ENCODE data around the gene ABCC4. TPM values are rescaled to one million over a fixed set of nuclear protein-coding genes. Genes with fewer than 3 reads are reported as not detected.

The ABCC4 gene
- total and polyA plus RNA-seq, 2 donors (not counting 1 experiment from before 2014, with no cell fraction given), result 1.8 to 7.1 TPM

DNA sequence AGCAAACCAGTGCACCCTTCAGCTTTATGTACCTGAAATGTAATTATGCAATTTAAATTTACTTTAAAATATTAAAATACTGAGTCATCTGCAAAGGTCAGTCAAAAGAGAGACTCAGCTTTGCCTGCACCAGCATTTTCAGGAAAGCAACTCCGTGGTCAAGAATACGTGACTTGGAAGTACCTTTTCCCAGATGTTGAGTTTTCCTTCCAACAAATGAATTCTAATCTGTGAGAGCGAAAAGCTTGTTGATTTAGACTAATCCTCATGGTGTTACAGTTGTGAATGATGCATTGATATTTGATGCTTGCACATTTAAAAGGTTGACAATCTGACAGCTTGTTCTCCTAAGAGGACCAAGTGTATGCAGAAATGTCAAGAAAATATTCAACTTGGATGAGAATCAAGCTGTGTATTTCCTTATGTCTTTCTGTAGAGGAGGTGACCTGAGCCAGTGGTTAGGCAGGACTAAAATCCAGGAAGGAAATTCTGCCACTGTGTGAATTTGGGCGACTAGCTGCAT lies 270.4 kb downstream of the ABCC4 start:
- ChIA-PET CTCF (no interaction called here), POLR2A (no interaction called here)
- no peaks in the 10 kb centered on the region for H3K4me1 Mint-ChIP-seq
- H3K9ac ChIP-seq (ENCODE audit: low read length), result no peak overlapping the region
- H3K27me3 Mint-ChIP-seq, result no peaks in the 10 kb centered on the region
- H3K9me3 Mint-ChIP-seq (ENCODE audit: insufficient read depth), result no peaks in the 10 kb centered on the region
- no peak overlapping the region for H3K27ac Mint-ChIP-seq
- H3K9me3 ChIP-seq (ENCODE audit: control extremely low read depth in 1 of 3, control insufficient read depth in 2 of 3, insufficient read depth in 1 of 3, low read length in 2 of 3), result no peaks in the 10 kb centered on the region
- no peaks in the 10 kb centered on the region for H3K4me1 ChIP-seq (ENCODE audit: control insufficient read depth in 2 of 2, insufficient read depth in 2 of 2, low read length in 2 of 2)
- intact Hi-C loops (cut with micrococcal nuclease), result no loop called here
- 94% methylated on average over 3 of the region's 4 CpGs for WGBS (ENCODE audit: insufficient coverage)
- no peaks in the 10 kb centered on the region for H3K79me2 ChIP-seq (ENCODE audit: control insufficient read depth, insufficient read depth, low read length)
- H3K27me3 ChIP-seq (replicated peaks in 1 of 4; ENCODE audit: control extremely low read depth in 1 of 4, control insufficient read depth in 3 of 4, insufficient read depth in 4 of 4, low read length in 3 of 4), result no peaks in the 10 kb centered on the region
- no peak overlapping the region for H3K4me3 ChIP-seq (ENCODE audit: control extremely low read depth in 1 of 5, extremely low read depth in 1 of 5, insufficient read depth in 1 of 5, low read depth in 2 of 5, low read length in 4 of 5)
- no peak for DNase-seq
- H4K20me1 ChIP-seq (ENCODE audit: control insufficient read depth, insufficient read depth, low read length, poor library complexity, severe bottlenecking), result no peaks in the 10 kb centered on the region
- no peak for ATAC-seq (ENCODE audit: low read depth)
- no peak overlapping the region for H2AFZ ChIP-seq (ENCODE audit: insufficient read depth, low read depth, low read length, poor library complexity, severe bottlenecking)
- no peak overlapping the region for H3K4me3 Mint-ChIP-seq
- H3K36me3 ChIP-seq (replicated peaks in 1 of 2; ENCODE audit: control extremely low read depth in 1 of 2, control insufficient read depth in 1 of 2, extremely low read depth in 1 of 2, insufficient read depth in 2 of 2, low read length in 1 of 2), result no peaks in the 10 kb centered on the region
- no peak overlapping the region for H3K27ac ChIP-seq (ENCODE audit: low read length in 2 of 2)
- TF ChIP-seq EZH2 (IDR thresholded peaks at IDR 0.05; ENCODE audit: borderline replicate concordance, insufficient read depth, low read depth, low read length, poor library complexity, severe bottlenecking), result no peak
- TF ChIP-seq CTCF (IDR thresholded peaks at IDR 0.05), result no peak
- H3K4me2 ChIP-seq (replicated peaks; ENCODE audit: low read depth, low read length, poor library complexity, severe bottlenecking), result no peak overlapping the region

- ATAC-seq (ENCODE audit: low read depth), result no peak
- no peak for TF ChIP-seq CTCF (IDR thresholded peaks at IDR 0.05)
- no peak for TF ChIP-seq EZH2 (IDR thresholded peaks at IDR 0.05; ENCODE audit: borderline replicate concordance, insufficient read depth, low read depth, low read length, poor library complexity, severe bottlenecking)
- Histone ChIP-seq H2AFZ (ENCODE audit: insufficient read depth, low read depth, low read length, poor library complexity, severe bottlenecking) (no peak overlapping the region), H3K4me3 (ENCODE audit: control extremely low read depth in 1 of 5, extremely low read depth in 1 of 5, insufficient read depth in 1 of 5, low read depth in 2 of 5, low read length in 4 of 5) (no peak overlapping the region), H3K4me2 (replicated peaks; ENCODE audit: low read depth, low read length, poor library complexity, severe bottlenecking) (no peak overlapping the region), H3K27me3 (replicated peaks in 1 of 4; ENCODE audit: control extremely low read depth in 1 of 4, control insufficient read depth in 3 of 4, insufficient read depth in 4 of 4, low read length in 3 of 4) (no peaks in the 10 kb centered on the region), H3K9ac (ENCODE audit: low read length) (no peak overlapping the region), H3K79me2 (ENCODE audit: control insufficient read depth, insufficient read depth, low read length) (no peaks in the 10 kb centered on the region), H4K20me1 (ENCODE audit: control insufficient read depth, insufficient read depth, low read length, poor library complexity, severe bottlenecking) (no peaks in the 10 kb centered on the region), H3K4me1 (ENCODE audit: control insufficient read depth in 2 of 2, insufficient read depth in 2 of 2, low read length in 2 of 2) (no peaks in the 10 kb centered on the region), H3K27ac (ENCODE audit: low read length in 2 of 2) (no peak overlapping the region), H3K36me3 (replicated peaks in 1 of 2; ENCODE audit: control extremely low read depth in 1 of 2, control insufficient read depth in 1 of 2, extremely low read depth in 1 of 2, insufficient read depth in 2 of 2, low read length in 1 of 2) (no peaks in the 10 kb centered on the region), H3K9me3 (ENCODE audit: control extremely low read depth in 1 of 3, control insufficient read depth in 2 of 3, insufficient read depth in 1 of 3, low read length in 2 of 3) (no peaks in the 10 kb centered on the region)
- ChIA-PET POLR2A (no interaction called here), CTCF (no interaction called here)
- Mint-ChIP-seq H3K4me3 (no peak overlapping the region), H3K27me3 (no peaks in the 10 kb centered on the region), H3K27ac (no peak overlapping the region), H3K9me3 (ENCODE audit: insufficient read depth) (no peaks in the 10 kb centered on the region), H3K4me1 (no peaks in the 10 kb centered on the region)
- intact Hi-C loops (cut with micrococcal nuclease), result no loop called here
- DNase-seq, result no peak
- no CpG with 5 or more reads among the region's 3 CpGs for WGBS (ENCODE audit: insufficient coverage)
Observed at GRCh38 chr13:95027638-95028037, 273.6 kb downstream of the ABCC4 start.
